IMR-90 (cell line): Measurements from ENCODE around the gene PPFIA1. TPM values are rescaled to one million over a fixed set of nuclear protein-coding genes. Genes with fewer than 3 reads are reported as not detected.

Experiments used
- ATAC-seq: fragments of 200-7000 bp; cut with Tn5 transposase; 2 replicates; pipeline ENCODE4 v1.9.1; 2020; ENCODE audit warnings: low read depth, mild to moderate bottlenecking, moderate library complexity
- BruUV-seq: library from RNA; stranded (reverse); fragments of 400-500 nt; replicated peaks from 2 replicates; lab custom pipeline; 2021; lab: Mats Ljungman, UMichigan
- CTCF ChIA-PET: fragments of 300-600 bp; formaldehyde crosslinking; extraction: SDS; loops from one replicate; lab custom pipeline; 2021; ENCODE audit warnings: antibody characterized with exemption; lab: Yijun Ruan, JAX
- POLR2A ChIA-PET: fragments of 300-600 bp; sonication (Branson Sonifier 250); formaldehyde crosslinking; loops from one replicate; lab custom pipeline; 2022; ENCODE audit warnings: antibody characterized with exemption; ENCODE audit not compliant: unreplicated experiment; lab: Charles Lee
- DNase-seq: peaks from one replicate; pipeline ENCODE4 v3.0.0; 2013
- H2AFZ ChIP-seq: replicated peaks from 2 replicates; pipeline ENCODE3; 2013; ENCODE audit warnings: low read length, mild to moderate bottlenecking; ENCODE audit not compliant: poor library complexity
- H2AK5ac ChIP-seq: 2 replicates; pipeline ENCODE4 v1.6.1; 2013; ENCODE audit warnings: low read depth, low read length, inconsistent platforms
- H2AK9ac ChIP-seq: replicated peaks from 2 replicates; pipeline ENCODE3; 2013; ENCODE audit warnings: mild to moderate bottlenecking, low read depth, low read length, moderate library complexity; ENCODE audit not compliant: poor library complexity
- H2BK120ac ChIP-seq: 2 replicates; pipeline ENCODE4 v1.6.1; 2013; ENCODE audit warnings: low read depth, low read length, inconsistent platforms
- H2BK15ac ChIP-seq: 3 replicates; pipeline ENCODE4 v1.6.1; 2013; ENCODE audit warnings: low read depth, low read length, inconsistent platforms
- H2BK20ac ChIP-seq: 2 replicates; pipeline ENCODE4 v1.6.1; 2013; ENCODE audit warnings: low read depth, mild to moderate bottlenecking, inconsistent platforms, low read length, moderate library complexity
- H2BK5ac ChIP-seq: 2 replicates; pipeline ENCODE4 v1.6.1; 2013; ENCODE audit warnings: mild to moderate bottlenecking, low read depth, low read length, inconsistent platforms; ENCODE audit not compliant: poor library complexity, severe bottlenecking
- H3K14ac ChIP-seq: replicated peaks from 2 replicates; pipeline ENCODE4 v1.6.1; 2013; ENCODE audit warnings: low read depth, low read length, inconsistent platforms
- H3K18ac ChIP-seq: 2 replicates; pipeline ENCODE4 v1.6.1; 2013; ENCODE audit warnings: low read depth, low read length, control low read depth
- H3K23ac ChIP-seq: 2 replicates; pipeline ENCODE4 v1.6.1; 2013; ENCODE audit warnings: low read depth, low read length, inconsistent platforms
- H3K27ac ChIP-seq: 2 replicates; pipeline ENCODE4 v1.5.1; 2013; ENCODE audit warnings: mild to moderate bottlenecking, control low read depth, low read length; ENCODE audit not compliant: insufficient read depth
- H3K27me3 ChIP-seq: 2 replicates; pipeline ENCODE4 v1.6.1; 2013; ENCODE audit warnings: low read length; ENCODE audit not compliant: control insufficient read depth, insufficient read depth
- H3K36me3 ChIP-seq: 2 replicates; pipeline ENCODE4 v1.6.1; 2013; ENCODE audit warnings: low read length, mixed read lengths; ENCODE audit not compliant: control insufficient read depth, insufficient read depth
- H3K4ac ChIP-seq: 2 replicates; pipeline ENCODE4 v1.6.1; 2013; ENCODE audit warnings: low read depth, low read length, inconsistent platforms
- H3K4me1 ChIP-seq: 2 replicates; pipeline ENCODE4 v1.6.1; 2013; ENCODE audit warnings: low read length, mixed read lengths; ENCODE audit not compliant: control insufficient read depth, insufficient read depth
- H3K4me2 ChIP-seq: 2 replicates; pipeline ENCODE4 v1.6.1; 2013; ENCODE audit warnings: low read depth, mild to moderate bottlenecking, control low read depth, low read length, moderate library complexity
- H3K4me3 ChIP-seq: 2 replicates; pipeline ENCODE4 v1.5.1; 2013; ENCODE audit warnings: low read depth, mild to moderate bottlenecking, control low read depth, low read length, moderate library complexity; ENCODE audit not compliant: insufficient read depth
- H3K56ac ChIP-seq: 2 replicates; pipeline ENCODE4 v1.6.1; 2013; ENCODE audit warnings: low read length, inconsistent platforms; ENCODE audit not compliant: insufficient read depth; ENCODE audit errors: extremely low read depth
- H3K79me1 ChIP-seq, 2 experiments: 2 replicates each; pipeline ENCODE4 v1.6.1; 2013; ENCODE audit warnings: low read length in 2 of 2, inconsistent platforms in 1 of 2, low read depth in 1 of 2
- H3K9ac ChIP-seq: 2 replicates; pipeline ENCODE4 v1.6.1; 2013; ENCODE audit warnings: low read depth, low read length, control low read depth
- H3K9me1 ChIP-seq: 2 replicates; pipeline ENCODE4 v1.6.1; 2013; ENCODE audit warnings: low read length, inconsistent platforms; ENCODE audit not compliant: insufficient read depth
- H3K9me3 ChIP-seq: 2 replicates; pipeline ENCODE4 v1.6.1; 2013; ENCODE audit warnings: low read length; ENCODE audit not compliant: control insufficient read depth, insufficient read depth
- H4K20me1 ChIP-seq: 2 replicates; pipeline ENCODE4 v1.6.1; 2013; ENCODE audit warnings: low read length, inconsistent platforms; ENCODE audit not compliant: insufficient read depth
- H4K5ac ChIP-seq: 2 replicates; pipeline ENCODE4 v1.6.1; 2013; ENCODE audit warnings: mild to moderate bottlenecking, low read depth, low read length, control low read depth
- H4K8ac ChIP-seq, 2 experiments: 2 replicates each; pipeline ENCODE4 v1.6.1; 2013; ENCODE audit warnings: low read depth in 2 of 2, low read length in 2 of 2, control low read depth in 1 of 2, inconsistent platforms in 1 of 2
- H4K91ac ChIP-seq: 2 replicates; pipeline ENCODE4 v1.6.1; 2013; ENCODE audit warnings: low read depth, low read length, inconsistent platforms; ENCODE audit not compliant: insufficient read depth
- BHLHE40 ChIP-seq: fragments of 150-350 bp; IDR thresholded peaks from 2 replicates; pipeline ENCODE4 v1.6.1; 2016; ENCODE audit warnings: mild to moderate bottlenecking, low read depth, low read length
- CEBPB ChIP-seq: IDR thresholded peaks from 2 replicates; pipeline ENCODE4 v1.6.1; 2012; ENCODE audit warnings: low read depth, low read length, improper control_type of control experiment
- CHD1 ChIP-seq: IDR thresholded peaks from 2 replicates; pipeline ENCODE4 v1.6.1; 2012; ENCODE audit warnings: low read depth, low read length, improper control_type of control experiment
- ELK1 ChIP-seq: fragments of 150-350 bp; IDR thresholded peaks from 2 replicates; pipeline ENCODE4 v1.6.1; 2016; ENCODE audit warnings: low read depth, mild to moderate bottlenecking, low read length, moderate library complexity, borderline replicate concordance
- FOS ChIP-seq: fragments of 150-350 bp; IDR thresholded peaks from 2 replicates; pipeline ENCODE4 v1.6.1; 2016; ENCODE audit warnings: low read depth, low read length
- MAFK ChIP-seq: IDR thresholded peaks from 2 replicates; pipeline ENCODE4 v1.6.1; 2012; ENCODE audit warnings: low read depth, low read length, improper control_type of control experiment
- MAZ ChIP-seq: IDR thresholded peaks from 2 replicates; pipeline ENCODE4 v1.6.1; 2012; ENCODE audit warnings: low read depth, mild to moderate bottlenecking, low read length, improper control_type of control experiment, moderate library complexity, borderline replicate concordance
- MXI1 ChIP-seq: IDR thresholded peaks from 2 replicates; pipeline ENCODE4 v1.6.1; 2012; ENCODE audit warnings: low read depth, mild to moderate bottlenecking, low read length, moderate library complexity, borderline replicate concordance
- NFE2L2 ChIP-seq: fragments of 150-350 bp; IDR thresholded peaks from 2 replicates; pipeline ENCODE4 v1.6.1; 2016; ENCODE audit warnings: low read depth, mild to moderate bottlenecking, low read length
- POLR2A ChIP-seq: IDR thresholded peaks from 2 replicates; pipeline ENCODE4 v1.6.1; 2012; ENCODE audit warnings: mild to moderate bottlenecking, low read depth, low read length
- RAD21 ChIP-seq: IDR thresholded peaks from 2 replicates; pipeline ENCODE4 v1.6.1; 2012; ENCODE audit warnings: low read length, improper control_type of control experiment
- RCOR1 ChIP-seq: IDR thresholded peaks from 2 replicates; pipeline ENCODE4 v1.6.1; 2012; ENCODE audit warnings: mild to moderate bottlenecking, low read length, improper control_type of control experiment; ENCODE audit not compliant: insufficient replicate concordance
- RFX5 ChIP-seq: IDR thresholded peaks from 2 replicates; pipeline ENCODE4 v1.8.0; 2012; ENCODE audit warnings: low read depth, mild to moderate bottlenecking, low read length, moderate library complexity
- SMC3 ChIP-seq: fragments of 150-350 bp; IDR thresholded peaks from 2 replicates; pipeline ENCODE4 v1.6.1; 2016; ENCODE audit warnings: low read depth, mild to moderate bottlenecking, antibody characterized with exemption, low read length, moderate library complexity
- USF2 ChIP-seq: fragments of 150-350 bp; IDR thresholded peaks from 2 replicates; pipeline ENCODE4 v1.6.1; 2017; ENCODE audit warnings: mild to moderate bottlenecking, antibody characterized with exemption, low read length, low read depth
- WGBS, 2 experiments: methylation state at CpG; one replicate each; pipeline versions ENCODE4 v1.1.5 to v1.1.7; 2013; ENCODE audit warnings: missing lambda C conversion rate in 2 of 2; ENCODE audit not compliant: insufficient read length in 1 of 2; ENCODE audit errors: extremely low coverage in 2 of 2; 5-methylcytosine and 5-hydroxymethylcytosine counted together
- dilution Hi-C: fragments of 300-500 bp; cut with HindIII; formaldehyde crosslinking; loops from one replicate; pipeline ENCODE4 v1.14.3; 2018; ENCODE audit warnings: low sequenced_read_pairs; ENCODE audit not compliant: unreplicated experiment
- in situ Hi-C: fragments of 300-500 bp; cut with MboI; formaldehyde crosslinking; loops from 3 replicates; pipeline ENCODE4 v1.14.3; 2019; ENCODE audit warnings: low sequenced_read_pairs, inconsistent platforms, mixed read lengths
- intact Hi-C: fragments of 100-400 bp; cut with micrococcal nuclease; formaldehyde crosslinking; loops from 2 replicates; pipeline ENCODE4 v1.10.0; 2022
- polyA plus RNA-seq, 3 experiments: library from polyadenylated mRNA; depleted of rRNA; stranded (reverse); fragments of >200 nt; gene quantifications; 2 replicates each; pipeline ENCODE4 v1.2.3, GENCODE V29; 2012; ENCODE audit warnings: low replicate concordance in 1 of 3
- total RNA-seq: library from RNA; depleted of rRNA; stranded (reverse); fragments of >200 nt; gene quantifications from 2 replicates; pipeline ENCODE4 v1.2.3, GENCODE V29; 2012
- TF ChIP-seq, protein P1 (sequence below): conservative IDR thresholded peaks from 2 replicates; pipeline ENCODE4 v1.5.1; 2012; ENCODE audit warnings: mild to moderate bottlenecking, low read depth, low read length, improper control_type of control experiment

The PPFIA1 gene
- total and polyA plus RNA-seq, 2 of the 4 experiments (the other 2 are of a cell fraction) = 25.6 to 37.2 TPM

GRCh38 chr11:70399681-70400112, 129.2 kb downstream of the PPFIA1 start:
- peak overlapping the region; percentile 97 for H3K4ac ChIP-seq
- H2BK120ac ChIP-seq = peak overlapping the region; percentile 64
- in situ Hi-C loops = no loop called here
- H4K8ac ChIP-seq = peak overlapping the region; percentile 34 to 76
- no peaks in the 10 kb centered on the region for H3K9me3 ChIP-seq
- ChIA-PET POLR2A (no interaction called here), CTCF (interaction anchor here (0.6 to 1.4 kb wide), 3 partner anchors 16 to 1026 kb away, joined by 3 to 6 read pairs (median 5); no protein-coding TSS in a partner anchor)
- H3K4me1 ChIP-seq = peaks cover 17% of the 10 kb centered on the region
- H4K20me1 ChIP-seq = peaks cover 57% of the 10 kb centered on the region
- H3K18ac ChIP-seq = peak overlapping the region; percentile 71
- H3K4me2 ChIP-seq = peak overlapping the region; percentile 98
- peak overlapping the region; percentile 92 for H3K56ac ChIP-seq
- peak; percentile 28 for TF ChIP-seq NFE2L2
- no peak for TF ChIP-seq CEBPB
- TF ChIP-seq MXI1 = peak; percentile 92
- no peak for TF ChIP-seq RAD21
- peak; percentile 74 for TF ChIP-seq CHD1
- peak; percentile 88 for TF ChIP-seq POLR2A
- TF ChIP-seq SMC3 = no peak
- no peak for TF ChIP-seq RCOR1
- peak; percentile 63 for TF ChIP-seq USF2
- TF ChIP-seq RFX5 = no peak
- peak; percentile 96 for TF ChIP-seq BHLHE40
- no peak for TF ChIP-seq ELK1
- TF ChIP-seq, protein P1, sequence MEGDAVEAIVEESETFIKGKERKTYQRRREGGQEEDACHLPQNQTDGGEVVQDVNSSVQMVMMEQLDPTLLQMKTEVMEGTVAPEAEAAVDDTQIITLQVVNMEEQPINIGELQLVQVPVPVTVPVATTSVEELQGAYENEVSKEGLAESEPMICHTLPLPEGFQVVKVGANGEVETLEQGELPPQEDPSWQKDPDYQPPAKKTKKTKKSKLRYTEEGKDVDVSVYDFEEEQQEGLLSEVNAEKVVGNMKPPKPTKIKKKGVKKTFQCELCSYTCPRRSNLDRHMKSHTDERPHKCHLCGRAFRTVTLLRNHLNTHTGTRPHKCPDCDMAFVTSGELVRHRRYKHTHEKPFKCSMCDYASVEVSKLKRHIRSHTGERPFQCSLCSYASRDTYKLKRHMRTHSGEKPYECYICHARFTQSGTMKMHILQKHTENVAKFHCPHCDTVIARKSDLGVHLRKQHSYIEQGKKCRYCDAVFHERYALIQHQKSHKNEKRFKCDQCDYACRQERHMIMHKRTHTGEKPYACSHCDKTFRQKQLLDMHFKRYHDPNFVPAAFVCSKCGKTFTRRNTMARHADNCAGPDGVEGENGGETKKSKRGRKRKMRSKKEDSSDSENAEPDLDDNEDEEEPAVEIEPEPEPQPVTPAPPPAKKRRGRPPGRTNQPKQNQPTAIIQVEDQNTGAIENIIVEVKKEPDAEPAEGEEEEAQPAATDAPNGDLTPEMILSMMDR = no peak
- TF ChIP-seq MAZ = peak; percentile 65; the same call in 1 of the 2 replicates
- peak; percentile 1; the same call in 1 of the 2 replicates for TF ChIP-seq MAFK
- peak; percentile 94 for TF ChIP-seq FOS
- H3K27me3 ChIP-seq = no peaks in the 10 kb centered on the region
- peak overlapping the region; percentile 99 for H2BK5ac ChIP-seq
- peaks cover 3 to 50% of the 10 kb centered on the region in 2 experiments for H3K79me1 ChIP-seq
- peak; percentile 97 for DNase-seq
- peak overlapping the region; percentile 94 for H3K23ac ChIP-seq
- BruUV-seq = no TSS peak
- WGBS, 2 experiments = 0% methylated on average over 2 of the region's 16 CpGs; no CpG with 5 or more reads in 1 of the 2 experiments
- no peak overlapping the region for H2BK20ac ChIP-seq
- H3K27ac ChIP-seq = peak overlapping the region; percentile 99
- H4K5ac ChIP-seq = peak overlapping the region; percentile 76
- peak overlapping the region; percentile 81 for H3K4me3 ChIP-seq
- H2AFZ ChIP-seq = peak overlapping the region; percentile 81
- peak overlapping the region; percentile 94 for H2AK9ac ChIP-seq
- peaks cover 23% of the 10 kb centered on the region for H3K9me1 ChIP-seq
- H3K9ac ChIP-seq = peak overlapping the region; percentile 82
- ATAC-seq = peak; percentile 77
- intact Hi-C loops = loop anchor here (5.0 kb wide), 2 partner anchors 127 to 197 kb away; partner anchors contain the start of genes FADD and PPFIA1
- H3K14ac ChIP-seq = peak overlapping the region; percentile 96
- dilution Hi-C loops = no loop called here
- H2BK15ac ChIP-seq = no peak overlapping the region
- H3K36me3 ChIP-seq = peaks cover 17% of the 10 kb centered on the region
- H4K91ac ChIP-seq = peak overlapping the region; percentile 83
- H2AK5ac ChIP-seq = peak overlapping the region; percentile 81
